CD4-positive, alpha-beta T cell treated with Interleukin-6 for 4 hours (primary cell): ENCODE results near the gene MBD1.
"Not testable (repeated sequence)": the region's sequence is repeated elsewhere in the genome, so short reads cannot be mapped to it uniquely, and the experiment has no call there.

Experiments
- DNase-seq: peaks from one replicate; pipeline ENCODE4 v3.0.0-alpha.2; 2020; ENCODE audit warnings: mixed read lengths

Gene MBD1

DNA sequence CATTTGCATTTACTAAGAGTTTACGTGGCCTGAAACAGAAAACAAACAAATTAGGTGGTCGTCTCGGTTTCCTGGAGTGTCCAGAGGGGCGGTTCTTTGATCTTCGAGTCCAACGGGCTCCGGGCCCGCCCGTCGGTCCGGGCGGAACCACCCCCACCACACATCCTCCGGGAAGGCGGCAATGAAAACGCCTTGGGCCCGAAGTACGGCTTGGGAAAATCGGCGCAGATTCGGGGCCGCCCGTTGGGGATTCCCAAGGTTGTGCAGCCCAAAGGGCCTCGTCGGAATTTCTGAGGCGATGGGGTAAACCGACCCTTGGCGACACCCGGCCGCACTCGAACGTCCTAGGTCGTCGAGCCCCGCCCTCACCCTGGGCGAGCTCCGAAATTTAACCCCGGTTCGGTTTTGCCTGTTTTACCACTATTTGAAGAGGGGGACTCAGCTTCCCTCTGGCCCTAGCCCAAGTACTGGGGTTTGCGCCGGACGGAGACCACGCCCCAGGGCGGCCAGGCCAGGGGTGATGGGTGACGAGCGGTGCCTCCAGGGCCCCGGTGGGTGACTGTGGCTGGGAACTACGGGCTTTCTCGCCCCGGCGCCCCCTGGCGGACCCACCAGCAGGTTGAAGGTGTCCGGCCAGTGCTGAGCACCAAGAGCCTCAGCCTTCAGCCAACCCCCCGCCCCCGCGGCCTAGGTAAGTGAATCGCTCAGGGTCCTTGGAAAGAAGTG is 13.1 kb downstream of the MBD1 start:
- peak; percentile 85 for DNase-seq

DNA sequence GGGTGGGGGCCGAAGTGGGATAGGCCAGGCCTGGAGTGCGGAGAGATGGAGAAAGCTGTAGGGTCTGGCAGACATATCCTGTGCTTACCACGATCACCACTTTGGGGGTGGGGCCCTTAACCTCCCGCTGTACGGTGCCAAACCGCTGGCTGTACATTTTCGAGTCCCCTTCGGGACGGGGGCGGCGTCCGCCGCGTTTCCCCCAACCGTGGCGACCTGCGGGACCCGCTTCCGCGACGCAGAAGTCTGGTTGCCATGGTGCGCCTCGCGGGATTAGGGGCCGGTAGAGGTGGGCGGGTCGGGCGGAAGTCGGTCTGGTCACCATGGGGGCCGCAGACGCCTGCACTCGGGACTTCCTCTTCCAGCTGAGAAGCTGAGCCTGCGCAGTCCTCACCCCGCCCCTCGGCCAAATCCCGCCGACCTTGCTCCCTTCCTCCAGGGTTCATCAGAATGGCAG is 15.0 kb downstream of the MBD1 start, which contains the start of gene CFAP53:
CFAP53 (minus strand) TSS at position 248 of the 457 bp plus-strand sequence; CDS start at position 157, 91 bp downstream.
- peak; percentile 91 for DNase-seq

DNA sequence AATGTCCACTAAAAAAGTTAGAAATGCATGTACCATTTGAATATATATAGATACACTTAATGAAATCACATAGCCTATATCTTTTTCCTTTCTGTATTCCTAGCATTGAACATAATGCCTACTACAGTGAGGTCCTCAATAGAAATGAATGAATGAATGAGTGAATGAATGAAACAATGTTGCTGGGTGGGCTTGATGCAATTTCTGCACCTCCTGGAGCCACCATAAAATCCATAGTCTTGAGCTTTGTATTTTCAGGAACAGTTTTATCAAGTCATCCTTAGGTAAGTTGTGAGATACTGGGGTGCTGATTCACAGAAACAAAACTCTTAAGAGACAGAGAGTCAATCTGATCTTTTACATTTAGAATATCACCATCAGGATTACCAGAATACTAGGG is 18.3 kb downstream of the MBD1 start:
- DNase-seq: no peak

DNA sequence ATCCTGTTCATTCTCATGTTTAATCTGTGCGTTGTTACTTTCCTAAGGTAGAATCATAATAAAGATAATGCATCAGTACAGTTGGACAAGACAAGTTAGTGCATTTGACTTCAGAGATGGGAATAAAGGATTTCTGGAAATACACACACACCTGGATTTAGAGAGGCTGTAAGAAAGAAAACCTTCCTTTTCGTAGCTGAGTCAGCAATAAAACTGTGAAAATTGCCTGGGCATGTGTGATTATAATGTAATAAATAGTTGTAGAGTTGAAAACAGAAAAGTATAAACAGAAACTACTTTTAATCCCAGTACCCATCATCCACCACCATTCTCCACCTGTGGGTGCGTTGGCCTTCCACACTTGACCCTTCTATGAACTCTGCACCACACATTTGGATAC is 30.4 kb downstream of the MBD1 start:
- no peak for DNase-seq

DNA sequence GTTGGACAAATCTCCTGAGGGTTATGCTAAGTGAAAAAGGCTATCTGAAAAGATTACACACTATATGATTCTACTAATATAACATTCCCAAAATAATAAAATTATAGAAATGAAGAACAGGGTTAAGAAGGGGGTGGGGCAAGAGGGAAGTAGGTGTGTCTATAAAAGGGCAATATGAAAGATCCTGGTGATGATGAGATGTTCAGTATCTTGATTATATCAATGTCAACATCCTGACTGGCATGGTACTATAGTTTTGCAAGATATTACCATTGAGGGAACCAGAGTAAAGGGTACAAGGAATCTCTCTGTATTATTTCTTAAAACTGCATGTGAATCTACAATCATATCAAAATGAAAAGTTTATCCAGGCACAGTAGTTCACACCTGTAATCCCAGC is 31.7 kb downstream of the MBD1 start:
- DNase-seq: no peak

DNA sequence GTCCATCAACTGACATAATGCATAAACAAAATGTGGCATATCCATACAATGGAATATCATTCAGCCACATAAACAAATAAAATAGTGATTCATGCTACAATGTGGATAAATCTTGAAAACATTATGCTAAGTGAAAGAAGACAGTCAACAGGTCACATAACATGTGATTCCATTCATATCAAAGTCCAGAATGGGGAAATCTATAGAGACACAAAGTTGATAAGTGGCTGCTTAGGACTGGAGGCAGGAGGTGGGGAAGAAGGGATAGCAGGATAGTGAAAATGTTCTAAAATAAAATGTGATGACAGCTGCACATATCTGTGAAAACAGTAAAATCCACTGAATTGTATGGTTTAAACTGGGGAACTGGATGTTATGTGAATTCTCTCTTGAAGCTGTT is 33.8 kb downstream of the MBD1 start:
- no peak for DNase-seq

DNA sequence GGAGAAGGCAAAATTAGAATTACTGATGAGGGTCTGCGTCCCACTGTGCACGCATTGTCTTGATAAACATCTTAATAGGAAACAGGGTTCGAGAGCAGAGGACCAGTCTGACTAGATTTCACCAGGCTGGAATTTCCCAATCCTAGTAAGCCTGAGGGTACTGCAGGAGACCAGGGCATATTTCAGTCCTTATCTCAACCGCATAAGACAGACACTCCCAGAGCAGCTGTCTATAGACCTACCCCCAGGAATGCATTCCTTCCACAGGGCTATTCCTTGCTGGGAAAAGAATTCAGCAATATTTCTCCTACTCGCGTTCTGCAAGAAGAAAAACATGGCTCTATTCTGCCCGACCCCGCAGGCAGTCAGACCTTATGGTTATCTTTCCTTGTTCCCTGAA is 39.6 kb downstream of the MBD1 start:
- not testable (repeated sequence) for DNase-seq

DNA sequence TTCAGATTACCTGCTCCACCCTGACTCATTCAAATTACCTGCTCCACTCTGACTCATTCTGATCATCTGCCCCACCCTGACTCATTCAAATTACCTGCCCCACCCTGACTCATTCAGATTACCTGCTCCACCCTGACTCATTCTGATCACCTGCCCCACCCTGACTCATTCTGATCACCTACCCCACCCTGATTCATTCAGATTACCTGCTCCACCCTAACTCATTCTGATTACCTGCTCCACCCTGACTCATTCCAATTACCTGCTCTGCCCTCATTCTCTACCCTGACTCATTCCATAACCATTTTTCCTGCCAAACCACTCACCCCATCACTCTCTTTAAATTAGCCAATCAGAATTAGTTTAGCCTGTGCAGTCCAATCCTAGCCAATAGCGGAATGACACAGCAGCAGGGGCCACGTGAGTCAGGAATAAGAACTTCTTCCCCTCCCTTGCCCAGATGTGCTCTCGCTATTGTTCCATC is 41.2 kb downstream of the MBD1 start:
- no peak for DNase-seq

DNA sequence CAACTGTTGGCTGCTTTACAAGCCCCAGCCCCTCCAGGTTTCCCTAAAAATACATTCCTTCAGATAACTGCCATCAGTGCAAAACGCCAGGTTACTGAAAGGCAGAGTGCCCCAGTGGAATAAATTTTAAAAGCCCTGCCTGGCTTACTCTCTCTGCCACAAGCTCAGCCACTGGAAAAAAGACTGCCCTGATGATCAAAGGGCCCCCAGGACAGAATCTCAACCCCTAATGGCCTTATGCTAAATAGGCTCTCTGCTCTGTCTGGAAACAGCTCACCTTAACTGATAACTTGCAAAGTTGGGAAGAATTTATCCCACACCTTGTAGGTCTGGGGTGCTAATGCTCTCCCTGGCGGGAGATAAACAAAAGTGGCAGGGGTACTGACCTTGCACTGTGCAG is 48.9 kb downstream of the MBD1 start:
- DNase-seq: no peak

DNA sequence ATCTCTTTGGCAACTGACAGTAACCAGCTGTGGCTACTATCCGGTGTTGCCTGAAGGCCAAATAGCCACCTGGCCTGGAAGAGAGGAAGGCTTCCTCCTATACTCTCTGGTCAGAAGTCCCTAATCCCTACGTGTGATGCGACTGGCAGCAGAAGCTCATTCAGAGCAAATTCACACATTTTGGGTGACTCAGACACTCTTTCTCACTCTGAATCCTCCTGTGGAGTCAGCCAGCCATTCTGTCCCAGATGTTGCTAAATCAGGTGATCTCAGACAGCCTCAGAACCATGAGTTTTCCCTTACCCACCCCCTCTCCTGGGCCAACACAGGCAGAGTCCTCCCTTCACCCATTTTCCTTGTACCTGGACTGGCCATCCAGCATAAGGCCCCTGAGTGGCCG is 49.7 kb downstream of the MBD1 start:
- DNase-seq: no peak

DNA sequence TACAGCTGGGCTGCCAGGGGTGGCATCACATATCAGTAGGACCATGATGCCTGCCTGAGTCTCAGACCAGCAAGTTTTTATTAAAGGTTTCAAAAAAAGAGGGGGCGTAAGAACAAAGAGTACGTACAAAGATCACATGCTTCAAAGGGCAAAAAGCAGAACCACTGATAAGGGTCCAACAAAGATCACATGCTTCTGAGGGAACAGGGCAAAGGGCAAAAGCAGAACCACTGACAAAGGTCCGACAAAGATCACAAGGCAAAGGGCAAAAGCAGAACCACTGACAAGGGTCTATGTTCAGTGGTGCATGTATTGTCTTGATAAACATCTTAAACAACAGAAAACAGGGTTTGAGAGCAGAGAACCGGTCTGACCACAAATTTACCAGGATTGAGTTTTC is 61.1 kb downstream of the MBD1 start:
- not testable (repeated sequence) for DNase-seq
